Fibroblast of upper back skin (primary cell): ENCODE measurements around the gene PCDHB5.
"Not testable (repeated sequence)": the region's sequence is repeated elsewhere in the genome, so short reads cannot be mapped to it uniquely, and the experiment has no call there.

ENCODE experiments used
- DNase-seq: peaks from one replicate; pipeline ENCODE4 v3.0.0-alpha.2; 2013

PCDHB5 gene

GRCh38 chr5:141155540-141156374, 20.8 kb downstream of the PCDHB5 start:
- DNase-seq = no peak

- not testable (repeated sequence) for DNase-seq
These were observed 22.4 kb downstream of the PCDHB5 start for GRCh38 chr5:141157356-141157755.

DNA sequence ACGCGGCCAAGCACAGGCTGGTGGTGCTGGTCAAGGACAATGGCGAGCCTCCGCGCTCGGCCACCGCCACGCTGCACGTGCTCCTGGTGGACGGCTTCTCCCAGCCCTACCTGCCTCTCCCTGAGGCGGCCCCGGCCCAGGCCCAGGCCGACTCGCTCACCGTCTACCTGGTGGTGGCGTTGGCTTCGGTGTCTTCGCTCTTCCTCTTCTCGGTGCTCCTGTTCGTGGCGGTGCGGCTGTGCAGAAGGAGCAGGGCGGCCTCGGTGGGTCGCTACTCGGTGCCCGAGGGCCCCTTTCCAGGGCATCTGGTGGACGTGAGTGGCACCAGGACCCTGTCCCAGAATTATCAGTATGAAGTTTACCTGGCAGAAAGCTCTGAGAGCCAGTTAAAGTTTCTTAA, 22.9 kb downstream of the PCDHB5 start:
- not testable (repeated sequence) for DNase-seq

GRCh38 chr5:141172381-141173204, 37.6 kb downstream of the PCDHB5 start, which contains the start of gene PCDHB7:
TSS of gene PCDHB7 (plus strand) at chr5:141172644. CDS start at chr5:141172836, 192 bp downstream.
- DNase-seq = peak; percentile 21

DNA sequence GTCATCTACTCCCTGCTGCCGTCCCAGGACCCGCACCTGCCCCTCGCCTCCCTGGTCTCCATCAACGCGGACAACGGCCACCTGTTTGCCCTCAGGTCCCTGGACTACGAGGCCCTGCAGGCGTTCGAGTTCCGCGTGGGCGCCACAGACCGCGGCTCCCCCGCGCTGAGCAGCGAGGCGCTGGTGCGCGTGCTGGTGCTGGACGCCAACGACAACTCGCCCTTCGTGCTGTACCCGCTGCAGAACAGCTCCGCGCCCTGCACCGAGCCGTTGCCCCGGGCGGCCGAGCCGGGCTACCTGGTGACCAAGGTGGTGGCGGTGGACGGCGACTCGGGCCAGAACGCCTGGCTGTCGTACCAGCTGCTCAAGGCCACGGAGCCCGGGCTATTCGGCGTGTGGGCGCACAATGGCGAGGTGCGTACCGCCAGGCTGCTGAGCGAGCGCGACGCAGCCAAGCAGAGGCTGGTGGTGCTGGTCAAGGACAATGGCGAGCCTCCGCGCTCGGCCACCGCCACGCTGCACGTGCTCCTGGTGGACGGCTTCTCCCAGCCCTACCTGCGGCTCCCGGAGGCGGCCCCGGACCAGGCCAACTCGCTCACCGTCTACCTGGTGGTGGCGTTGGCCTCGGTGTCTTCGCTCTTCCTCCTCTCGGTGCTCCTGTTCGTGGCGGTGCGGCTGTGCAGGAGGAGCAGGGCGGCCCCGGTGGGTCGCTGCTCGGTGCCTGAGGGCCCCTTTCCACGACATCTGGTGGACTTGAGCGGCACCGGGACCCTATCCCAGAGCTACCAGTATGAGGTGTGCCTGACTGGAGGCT, 39.5 kb downstream of the PCDHB5 start:
- not testable (repeated sequence) for DNase-seq

- no peak for DNase-seq
These were observed 40.9 kb downstream of the PCDHB5 start for GRCh38 chr5:141175933-141176332.

DNA sequence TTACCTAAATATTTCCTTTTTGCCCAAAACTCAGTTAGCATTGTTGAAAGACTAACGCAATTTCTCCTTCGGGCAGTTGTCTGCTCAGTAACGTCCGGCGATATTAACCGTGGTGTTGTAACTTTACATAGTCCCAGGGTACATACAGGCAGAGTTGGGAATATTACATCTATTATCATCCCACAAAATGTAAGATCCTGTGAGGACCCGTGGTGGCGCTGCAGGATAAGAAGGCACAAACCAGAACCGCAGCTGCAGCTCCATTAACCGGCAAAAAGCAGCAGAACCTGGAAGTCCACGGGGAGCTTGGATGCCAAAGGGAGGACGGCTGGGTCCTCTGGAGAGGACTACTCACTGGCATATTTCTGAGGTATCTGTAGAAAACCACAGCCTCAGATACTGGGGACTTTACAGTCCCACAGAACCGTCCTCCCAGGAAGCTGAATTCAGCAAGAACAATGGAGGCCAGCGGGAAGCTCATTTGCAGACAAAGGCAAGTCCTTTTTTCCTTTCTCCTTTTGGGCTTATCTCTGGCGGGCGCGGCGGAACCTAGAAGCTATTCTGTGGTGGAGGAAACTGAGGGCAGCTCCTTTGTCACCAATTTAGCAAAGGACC, 42.7 kb downstream of the PCDHB5 start, which contains the start of gene PCDHB8:
TSS of gene PCDHB8 (plus strand) at position 214 of the 615 bp plus-strand sequence. CDS start at position 459, 245 bp downstream.
- DNase-seq = not testable (repeated sequence)

DNA sequence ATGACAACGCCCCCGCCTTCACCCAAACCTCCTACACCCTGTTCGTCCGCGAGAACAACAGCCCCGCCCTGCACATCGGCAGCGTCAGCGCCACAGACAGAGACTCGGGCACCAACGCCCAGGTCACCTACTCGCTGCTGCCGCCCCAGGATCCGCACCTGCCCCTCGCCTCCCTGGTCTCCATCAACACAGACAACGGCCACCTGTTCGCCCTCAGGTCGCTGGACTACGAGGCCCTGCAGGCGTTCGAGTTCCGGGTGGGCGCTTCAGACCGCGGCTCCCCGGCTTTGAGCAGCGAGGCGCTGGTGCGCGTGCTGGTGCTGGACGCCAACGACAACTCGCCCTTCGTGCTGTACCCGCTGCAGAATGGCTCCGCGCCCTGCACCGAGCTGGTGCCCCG, 44.4 kb downstream of the PCDHB5 start:
- not testable (repeated sequence) for DNase-seq

DNA sequence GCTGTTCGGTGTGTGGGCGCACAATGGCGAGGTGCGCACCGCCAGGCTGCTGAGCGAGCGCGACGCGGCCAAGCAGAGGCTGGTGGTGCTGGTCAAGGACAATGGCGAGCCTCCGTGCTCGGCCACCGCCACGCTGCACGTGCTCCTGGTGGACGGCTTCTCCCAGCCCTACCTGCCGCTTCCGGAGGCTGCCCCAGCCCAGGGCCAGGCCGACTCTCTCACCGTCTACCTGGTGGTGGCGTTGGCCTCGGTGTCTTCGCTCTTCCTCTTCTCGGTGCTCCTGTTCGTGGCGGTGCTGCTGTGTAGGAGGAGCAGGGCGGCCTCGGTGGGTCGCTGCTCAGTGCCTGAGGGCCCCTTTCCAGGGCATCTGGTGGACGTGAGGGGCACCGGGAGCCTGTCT, 44.9 kb downstream of the PCDHB5 start:
- DNase-seq = not testable (repeated sequence)

GRCh38 chr5:141180313-141180712, 45.3 kb downstream of the PCDHB5 start:
- DNase-seq = no peak

DNA sequence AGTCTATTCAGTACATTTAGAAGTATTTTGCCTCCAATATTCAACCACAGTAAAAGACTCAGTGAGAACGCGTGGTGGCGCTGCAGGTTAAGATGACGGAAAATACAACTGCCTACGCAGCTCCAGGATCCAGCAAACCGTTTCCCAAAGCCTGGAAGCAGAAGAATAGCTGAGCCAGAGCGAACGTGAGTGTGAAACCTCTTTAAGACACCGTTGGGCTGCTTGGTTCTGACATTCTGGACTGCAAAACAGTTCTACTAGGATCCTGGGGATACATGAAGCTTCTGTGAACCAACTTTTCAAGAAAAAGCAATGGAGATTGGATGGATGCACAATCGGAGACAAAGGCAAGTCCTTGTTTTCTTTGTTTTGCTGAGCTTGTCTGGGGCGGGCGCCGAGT, 47.2 kb downstream of the PCDHB5 start, which contains the start of gene PCDHB16:
TSS of gene PCDHB16 (plus strand) at position 140 of the 400 bp plus-strand sequence. CDS start at position 313, 173 bp downstream.
- DNase-seq = peak; percentile 1

GRCh38 chr5:141184117-141184855, 49.3 kb downstream of the PCDHB5 start:
- DNase-seq = not testable (repeated sequence)

GRCh38 chr5:141186897-141187512, 52.0 kb downstream of the PCDHB5 start, which contains the start of gene PCDHB9:
TSS of gene PCDHB9 (plus strand) at chr5:141187161. CDS start at chr5:141187319, 158 bp downstream.
- DNase-seq = peak; percentile 2
